Measurements from ENCODE around the gene SEC61B. TPM values are rescaled to one million over a fixed set of nuclear protein-coding genes. Genes with fewer than 3 reads are reported as not detected.

SEC61B gene
- total and polyA plus RNA-seq, 9 of the 15 experiments (the other 6 are each of a cell fraction or from before 2014, with no cell fraction given), result 57.8 to 262 (median 172) TPM

DNA sequence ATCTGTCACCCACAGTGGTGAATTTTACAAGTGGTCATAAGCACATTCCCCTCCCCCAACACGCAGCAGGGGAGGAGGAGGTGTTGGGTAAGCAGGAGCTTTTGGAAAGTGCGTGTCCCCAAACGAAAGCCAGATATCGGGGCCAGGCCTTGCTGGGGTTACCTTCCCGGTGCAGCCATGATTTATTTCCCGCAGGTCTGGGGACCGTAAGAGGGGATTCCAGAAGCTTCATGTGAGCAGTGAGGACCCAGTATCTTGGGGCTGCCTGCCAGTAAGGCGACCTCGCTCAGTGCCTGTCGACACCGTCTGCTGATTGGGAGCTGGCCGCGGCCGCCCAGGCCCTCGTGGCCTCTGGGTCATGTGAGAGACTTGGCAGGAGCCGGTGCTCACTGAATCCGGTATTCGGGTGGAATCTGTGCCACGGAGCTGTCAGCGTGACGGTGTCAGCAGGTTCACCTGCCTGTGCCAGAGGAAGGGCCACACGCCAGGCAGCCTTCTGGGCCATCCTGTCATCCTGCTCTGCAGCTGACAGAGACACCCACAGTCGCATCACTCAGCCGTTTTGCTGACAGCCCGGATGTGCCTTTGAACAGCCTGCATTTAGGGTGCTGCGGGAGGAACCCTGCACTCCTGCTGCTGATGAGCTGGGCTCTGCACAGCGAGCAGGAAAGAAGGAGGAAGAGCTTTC lies 37.3 kb downstream of the SEC61B start (continued):
- TF ChIP-seq CEBPG (CRISPR knock-in tag; IDR thresholded peaks at IDR 0.05) (no peak), CEBPG (tag; conservative IDR thresholded peaks at IDR 0.05 in 1 of 2, IDR thresholded peaks at IDR 0.05 in 1 of 2) (peak in 1 of 2 experiments; percentile 46; a peak in 1 of 4 replicates), FOXK1 (CRISPR knock-in tag; IDR thresholded peaks at IDR 0.05; ENCODE audit: borderline replicate concordance) (no peak), ZNF644 (tag; IDR thresholded peaks at IDR 0.05; ENCODE audit: low read depth) (0 out of 2 replicates have a peak, but pooled peaks have one; percentile 53), POLR2B (IDR thresholded peaks at IDR 0.05; ENCODE audit: low read depth, partially characterized antibody) (no peak), MAFF (IDR thresholded peaks at IDR 0.05; ENCODE audit: low read length) (no peak)

DNA sequence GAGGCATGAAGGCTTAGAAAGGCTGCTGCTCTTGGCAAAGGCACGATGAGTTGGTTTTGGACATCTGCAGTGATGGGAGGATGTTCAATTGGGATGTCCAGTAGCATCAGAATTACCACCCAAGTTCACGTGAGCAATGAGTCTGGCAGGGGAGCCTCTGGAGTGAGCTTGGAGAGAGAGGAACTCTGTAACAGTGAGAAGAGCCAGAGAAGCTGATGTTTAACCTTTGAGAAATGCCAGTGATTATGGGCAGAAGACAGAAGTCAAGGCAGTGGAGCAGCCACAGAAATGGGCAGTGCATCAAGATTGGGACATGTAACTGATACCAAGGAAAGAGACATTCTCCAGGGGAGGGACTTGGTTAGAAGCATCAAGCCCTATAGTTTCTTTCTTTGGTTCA lies 39.8 kb downstream of the SEC61B start:
- no peak for ATAC-seq
- intact Hi-C loops (cut with micrococcal nuclease), result loop anchor here (5.0 to 10.0 kb wide), 5 partner anchors 100 to 1333 kb away; partner anchors contain the start of gene NR4A3
- Histone ChIP-seq H3K4me1 (replicated peaks in 1 of 2; ENCODE audit: control insufficient read depth in 2 of 2, insufficient read depth in 2 of 2, low read length in 2 of 2) (peaks cover 11 to 12% of the 10 kb centered on the region in 2 experiments; a peak in 4 of 5 replicates), H3K27ac (ENCODE audit: extremely low read depth, low read depth, low read length) (no peak overlapping the region), H4K20me1 (replicated peaks; ENCODE audit: control insufficient read depth, insufficient read depth, low read length) (0 out of 2 replicates have a peak, but pooled peaks cover 3% of the 10 kb centered on the region), H3K9me1 (ENCODE audit: control insufficient read depth, insufficient read depth, low read length) (no peaks in the 10 kb centered on the region), H3K9ac (ENCODE audit: insufficient read depth in 1 of 2, low read depth in 2 of 2, low read length in 2 of 2) (no peak overlapping the region), H3K9me3 (replicated peaks; ENCODE audit: control insufficient read depth, insufficient read depth, low read depth, low read length) (no peaks in the 10 kb centered on the region), H2AFZ (ENCODE audit: low read depth, low read length) (peak overlapping the region; percentile 40; the same call in 1 of the 2 replicates), H3K27me3 (ENCODE audit: control insufficient read depth in 2 of 2, insufficient read depth in 2 of 2, low read length in 2 of 2) (peaks cover 4 to 10% of the 10 kb centered on the region in 2 experiments; a peak in 2 of 5 replicates), H3K4me3 (no peak overlapping the region), H3K79me2 (ENCODE audit: control insufficient read depth, insufficient read depth, low read length) (no peaks in the 10 kb centered on the region), H3K36me3 (ENCODE audit: control insufficient read depth, insufficient read depth, low read length) (no peaks in the 10 kb centered on the region), H3K4me2 (ENCODE audit: insufficient read depth, low read length) (no peak overlapping the region)
- FAIRE-seq, result no peak
- no peak for DNase-seq (ENCODE audit: extremely low read depth in 1 of 4, low spot score in 3 of 4)
- BruUV-seq (replicated peaks), result no TSS peak
- in situ Hi-C loops (cut with MboI), result loop anchor here (5.0 to 25.0 kb wide), 2 partner anchors 80 to 750 kb away; no protein-coding TSS in a partner anchor
- 7% methylated on average over 2 of the region's 2 CpGs for WGBS (ENCODE audit: insufficient coverage, low coverage, missing lambda C conversion rate)
- ChIA-PET POLR2A (no interaction called here), CTCF (ENCODE audit: low intra/inter-chr PET ratio) (no interaction called here)
- no peak for TF ChIP-seq MAX (CRISPR knock-in tag; IDR thresholded peaks at IDR 0.05)
- no peak for TF ChIP-seq CBFA2T2 (conservative IDR thresholded peaks at IDR 0.05)
- no peak for TF ChIP-seq ZNF280B (CRISPR knock-in tag; IDR thresholded peaks at IDR 0.05)
- no peak for TF ChIP-seq SMARCA5 (IDR thresholded peaks at IDR 0.05)
- no peak for TF ChIP-seq BRD9 (IDR thresholded peaks at IDR 0.05; ENCODE audit: low read depth, partially characterized antibody)
- no peak for TF ChIP-seq ZSCAN32 (CRISPR knock-in tag; IDR thresholded peaks at IDR 0.05)
- TF ChIP-seq RBBP5 (IDR thresholded peaks at IDR 0.05; ENCODE audit: borderline replicate concordance, insufficient read depth, low read length, poor library complexity, severe bottlenecking), result no peak
- no peak for TF ChIP-seq PYGO2 (tag; IDR thresholded peaks at IDR 0.05)
- TF ChIP-seq NFXL1 (CRISPR knock-in tag; IDR thresholded peaks at IDR 0.05), result no peak
- TF ChIP-seq NKRF (IDR thresholded peaks at IDR 0.05; ENCODE audit: borderline replicate concordance), result no peak
